HTR-8/SVneo (cell line): ENCODE results near the gene DRAP1.

Experiments used
- DNase-seq: peaks from one replicate; pipeline ENCODE4 v3.0.0; 2011; ENCODE audit warnings: low spot score, mixed read lengths; ENCODE audit not compliant: insufficient read length
- FAIRE-seq: peaks from 2 replicates; lab custom pipeline; 2011; peaks lifted over from hg19 to GRCh38; lab: Jason Lieb, UNC

The DRAP1 gene

GRCh38 chr11:65953471-65953870 lies 34.2 kb downstream of the DRAP1 start:
- DNase-seq (no peak), FAIRE-seq (no peak)

- DNase-seq (no peak), FAIRE-seq (no peak)
Observed at GRCh38 chr11:65954771-65955170, 35.5 kb downstream of the DRAP1 start.

GRCh38 chr11:65958291-65958690 lies 39.1 kb downstream of the DRAP1 start:
- FAIRE-seq (no peak), DNase-seq (no peak)

DNA sequence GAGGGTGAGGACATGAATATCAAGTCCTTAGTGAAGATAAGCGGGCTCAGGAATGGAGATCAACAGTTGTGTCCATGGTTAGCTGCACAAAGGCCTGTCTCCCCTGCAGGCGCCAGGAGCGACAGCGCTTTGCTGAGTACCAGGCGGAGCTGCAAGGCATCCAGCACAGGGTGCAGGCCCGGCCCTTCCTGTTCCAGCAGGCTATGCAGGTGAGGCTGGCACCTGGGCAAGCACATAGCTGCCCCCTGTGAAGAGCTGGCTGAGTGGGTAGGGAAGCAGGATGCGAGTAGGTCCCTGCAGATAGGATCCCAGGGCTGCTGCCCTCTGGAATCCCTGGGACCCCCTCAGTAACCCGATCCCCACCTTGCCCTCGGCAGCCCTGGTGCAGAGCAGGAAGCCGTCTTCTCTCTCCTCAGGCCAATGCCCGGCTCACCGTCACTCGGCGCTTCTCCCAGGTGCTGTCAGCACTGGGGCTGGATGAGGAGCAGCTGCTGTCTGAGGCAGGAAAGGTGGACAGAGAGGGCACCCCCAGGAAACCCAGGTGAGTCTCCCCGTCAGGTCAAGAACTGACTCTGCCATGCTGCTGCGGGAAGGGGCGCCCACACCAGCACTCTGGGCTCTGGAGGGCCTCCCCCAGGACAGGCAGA lies 39.7 kb downstream of the DRAP1 start:
- no peak for DNase-seq

DNA sequence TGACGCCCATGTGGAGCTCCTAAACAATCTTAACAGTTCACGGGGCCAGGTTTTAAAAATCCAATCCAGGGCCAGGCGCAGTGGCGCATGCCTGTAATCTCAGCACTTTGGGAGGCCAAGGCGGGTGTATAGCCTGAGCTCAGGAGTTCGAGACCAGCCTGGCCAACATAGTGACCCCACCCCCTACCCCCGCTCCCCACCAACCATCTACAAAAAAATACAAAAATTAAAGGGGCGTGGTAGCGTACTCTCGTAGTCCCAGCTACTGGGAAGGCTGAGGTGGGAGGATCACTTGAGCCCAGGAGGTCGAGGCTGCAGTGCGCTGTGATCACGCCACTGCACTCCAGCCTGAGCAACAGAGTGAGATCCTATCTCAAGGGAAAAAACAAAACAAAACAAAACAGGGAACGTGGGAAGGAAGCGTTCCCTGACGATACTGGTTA lies 41.6 kb downstream of the DRAP1 start:
- FAIRE-seq = no peak
- DNase-seq = no peak

More for the DNA sequence above, 39.7 kb downstream of the DRAP1 start:
- FAIRE-seq = no peak

DNA sequence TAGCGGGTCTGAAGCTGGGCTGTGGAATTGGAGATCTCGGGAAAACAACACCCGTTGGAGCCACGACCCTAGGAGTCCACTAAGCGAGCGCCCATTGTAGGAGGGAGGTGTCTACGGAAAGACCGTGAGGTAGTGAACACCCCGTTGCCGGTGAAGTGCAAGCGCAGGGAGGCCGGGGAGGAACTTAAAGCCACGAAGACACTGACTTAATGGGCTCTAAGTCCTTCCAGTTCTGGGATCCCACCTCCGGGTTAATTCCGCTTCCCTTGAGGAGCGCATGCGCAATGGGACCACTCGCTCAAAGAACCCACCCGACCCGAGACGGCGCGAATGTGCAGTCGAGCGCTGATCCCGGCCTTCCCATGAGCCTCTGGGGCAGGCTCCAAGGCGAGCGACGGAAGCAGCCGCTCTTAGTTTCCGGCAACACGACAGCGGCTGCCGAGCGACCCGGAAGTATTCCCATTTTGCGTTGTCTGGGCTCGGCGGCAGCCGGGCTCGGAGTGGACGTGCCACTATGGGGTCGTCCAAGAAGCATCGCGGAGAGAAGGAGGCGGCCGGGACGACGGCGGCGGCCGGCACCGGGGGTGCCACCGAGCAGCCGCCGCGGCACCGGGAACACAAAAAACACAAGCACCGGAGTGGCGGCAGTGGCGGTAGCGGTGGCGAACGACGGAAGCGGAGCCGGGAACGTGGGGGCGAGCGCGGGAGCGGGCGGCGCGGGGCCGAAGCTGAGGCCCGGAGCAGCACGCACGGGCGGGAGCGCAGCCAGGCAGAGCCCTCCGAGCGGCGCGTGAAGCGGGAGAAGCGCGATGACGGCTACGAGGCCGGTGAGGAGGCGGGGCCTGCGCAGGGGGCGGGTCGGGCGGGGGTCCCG lies 42.3 kb downstream of the DRAP1 start, which contains the start of gene SART1:
Gene SART1 (plus strand): TSS at position 468 of the 874 bp plus-strand sequence. CDS start 47 bp downstream, at position 515.
- FAIRE-seq (peak; percentile 99), DNase-seq (peak; percentile 100)

DNA sequence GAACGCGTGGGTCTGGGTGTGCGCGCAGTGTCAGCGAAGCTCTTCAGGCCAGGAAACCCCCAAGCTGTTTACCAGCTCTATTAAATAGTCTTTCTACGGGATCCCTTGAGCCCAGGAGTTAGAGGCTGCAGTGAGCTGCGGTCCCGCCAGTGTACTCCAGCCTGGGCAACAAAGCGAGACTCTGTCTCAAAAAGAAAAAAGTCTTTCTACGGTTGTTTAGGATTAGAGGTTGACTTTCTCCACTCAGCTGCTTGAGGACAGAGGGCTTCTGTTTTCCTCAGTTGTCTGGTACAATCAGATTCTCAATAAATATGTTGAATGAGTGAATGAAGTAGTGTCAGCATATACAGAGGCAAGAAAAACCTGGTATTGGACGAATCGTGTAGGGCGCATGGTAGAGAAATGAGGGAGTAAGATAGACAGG lies 42.9 kb downstream of the DRAP1 start:
- FAIRE-seq = no peak
- DNase-seq = no peak

DNA sequence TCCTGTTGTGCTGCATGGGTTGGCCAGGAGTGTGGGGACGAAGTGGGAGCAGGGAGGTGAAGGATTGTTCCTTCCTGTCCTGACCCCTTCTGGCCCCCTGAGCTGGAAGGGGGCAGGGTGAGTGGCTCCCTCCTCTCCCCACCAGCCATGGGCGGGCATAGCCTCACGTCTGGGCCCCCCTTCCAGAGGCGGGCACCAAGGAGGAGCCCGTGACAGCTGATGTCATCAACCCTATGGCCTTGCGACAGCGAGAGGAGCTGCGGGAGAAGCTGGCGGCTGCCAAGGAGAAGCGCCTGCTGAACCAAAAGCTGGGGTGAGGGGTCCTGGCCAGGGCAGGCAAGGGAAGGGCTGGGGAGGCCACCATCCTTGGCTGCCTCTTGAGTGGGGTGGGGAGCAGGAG lies 45.7 kb downstream of the DRAP1 start:
- no peak for FAIRE-seq

GRCh38 chr11:65965986-65966762 lies 46.9 kb downstream of the DRAP1 start:
- FAIRE-seq = peak; percentile 64
- DNase-seq = no peak

More for the DNA sequence above, 45.7 kb downstream of the DRAP1 start:
- DNase-seq = no peak

GRCh38 chr11:65967329-65967934 lies 48.2 kb downstream of the DRAP1 start:
- no peak for DNase-seq
- peak; percentile 52 for FAIRE-seq

GRCh38 chr11:65968600-65969482 lies 49.6 kb downstream of the DRAP1 start:
- FAIRE-seq = peak; percentile 63

More at GRCh38 chr11:65968600-65969482, 49.6 kb downstream of the DRAP1 start:
- DNase-seq = no peak
